K562 (cell line): ENCODE results near the gene RFPL1.

Source experiments
- EP300 ChIP-seq: IDR thresholded peaks from 2 replicates; pipeline ENCODE4 v1.6.1; 2012; ENCODE audit warnings: low read length, improper control_type of control experiment
- GABPB1 ChIP-seq: sonication (generic); formaldehyde crosslinking; IDR thresholded peaks from 2 replicates; pipeline ENCODE4 v1.8.0; 2022; ENCODE audit warnings: mild to moderate bottlenecking, missing genetic modification reagents
- IRF2 ChIP-seq: sonication (generic); formaldehyde crosslinking; IDR thresholded peaks from 2 replicates; pipeline ENCODE4 v1.8.1; 2022; ENCODE audit warnings: mild to moderate bottlenecking, missing genetic modification reagents
- NFE2L1 ChIP-seq: fragments of 450-650 bp; IDR thresholded peaks from 2 replicates; pipeline ENCODE4 v1.6.1; 2016; ENCODE audit warnings: missing genetic modification characterization, low read depth, mild to moderate bottlenecking, missing compliant biosample characterization, moderate library complexity, borderline replicate concordance
- PBX2 ChIP-seq, 2 experiments: IDR thresholded peaks in 1 of 2; conservative IDR thresholded peaks in 1 of 2; 2 replicates each; pipeline ENCODE4 v1.6.1; 2016; ENCODE audit warnings: low read depth in 2 of 2, mild to moderate bottlenecking in 1 of 2, missing compliant biosample characterization in 1 of 2, missing genetic modification characterization in 1 of 2, moderate library complexity in 1 of 2
- POLR2AphosphoS5 ChIP-seq: IDR thresholded peaks from 2 replicates; pipeline ENCODE4 v1.6.1; 2011; ENCODE audit warnings: mild to moderate bottlenecking, low read depth, low read length, moderate library complexity; ENCODE audit not compliant: control insufficient read depth, insufficient read depth
- RBM22 ChIP-seq: fragments of 200-400 bp; formaldehyde crosslinking; IDR thresholded peaks from 2 replicates; pipeline ENCODE4 v1.6.1; 2018; ENCODE audit warnings: low read length, low read depth; ENCODE audit not compliant: poor library complexity, severe bottlenecking
- TCF3 ChIP-seq: sonication (generic); formaldehyde crosslinking; IDR thresholded peaks from 2 replicates; pipeline ENCODE4 v1.4.0; 2020; ENCODE audit warnings: mild to moderate bottlenecking, missing genetic modification reagents
- TEAD4 ChIP-seq, 2 experiments: sonication (generic) in 1 of 2; formaldehyde crosslinking in 1 of 2; IDR thresholded peaks; 2 replicates each; pipeline versions ENCODE4 v1.6.1 to v1.8.0; 2012 to 2022; ENCODE audit warnings: borderline replicate concordance in 1 of 2, inconsistent platforms in 1 of 2, low read length in 1 of 2, mild to moderate bottlenecking in 1 of 2, missing genetic modification reagents in 1 of 2
- ZNF184 ChIP-seq: sonication (generic); formaldehyde crosslinking; IDR thresholded peaks from 2 replicates; pipeline ENCODE4 v1.5.0; 2020; ENCODE audit warnings: missing genetic modification reagents
- TF ChIP-seq, protein P1 (sequence below): sonication (generic); formaldehyde crosslinking; IDR thresholded peaks from 2 replicates; pipeline ENCODE4 v1.8.0; 2022; ENCODE audit warnings: mild to moderate bottlenecking, low read depth, missing genetic modification reagents
- TF ChIP-seq, protein P2 (sequence below), 3 experiments: IDR thresholded peaks in 2 of 3; conservative IDR thresholded peaks in 1 of 3; 2 replicates each; pipeline ENCODE4 v1.5.1; 2011 to 2012; ENCODE audit warnings: low read length in 3 of 3, mild to moderate bottlenecking in 3 of 3, control low read depth in 2 of 3, improper control_type of control experiment in 1 of 3, inconsistent platforms in 1 of 3, low read depth in 1 of 3, mixed read lengths in 1 of 3, moderate library complexity in 1 of 3; ENCODE audit not compliant: insufficient read depth in 2 of 3

DNA sequence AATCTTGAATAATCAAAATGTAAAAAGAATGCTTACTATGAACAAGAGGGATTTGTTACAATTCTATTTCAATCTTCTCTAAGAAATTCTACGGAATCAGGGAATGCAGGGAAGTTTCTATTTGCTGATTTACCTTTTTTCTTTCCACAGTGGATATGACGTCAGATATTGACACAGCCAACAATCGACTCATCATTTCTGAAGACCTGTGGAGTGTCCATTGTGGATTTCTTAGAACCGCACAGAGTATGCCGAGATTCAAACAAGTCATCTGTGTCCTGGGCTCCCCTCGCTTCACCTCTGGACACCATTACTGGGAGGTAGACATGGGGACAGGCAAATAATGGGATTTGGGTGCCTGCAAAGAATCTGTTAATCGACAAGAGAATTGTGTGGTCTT is 4.1 kb upstream of the RFPL1 start:
- no peak for TF ChIP-seq ZNF184 (CRISPR knock-in tag)
- TF ChIP-seq TEAD4 (IDR thresholded peaks at IDR 0.05; ENCODE audit: low read length) = no peak
- no peak for TF ChIP-seq TEAD4 (CRISPR knock-in tag; IDR thresholded peaks at IDR 0.05; ENCODE audit: borderline replicate concordance)
- TF ChIP-seq, protein P1, sequence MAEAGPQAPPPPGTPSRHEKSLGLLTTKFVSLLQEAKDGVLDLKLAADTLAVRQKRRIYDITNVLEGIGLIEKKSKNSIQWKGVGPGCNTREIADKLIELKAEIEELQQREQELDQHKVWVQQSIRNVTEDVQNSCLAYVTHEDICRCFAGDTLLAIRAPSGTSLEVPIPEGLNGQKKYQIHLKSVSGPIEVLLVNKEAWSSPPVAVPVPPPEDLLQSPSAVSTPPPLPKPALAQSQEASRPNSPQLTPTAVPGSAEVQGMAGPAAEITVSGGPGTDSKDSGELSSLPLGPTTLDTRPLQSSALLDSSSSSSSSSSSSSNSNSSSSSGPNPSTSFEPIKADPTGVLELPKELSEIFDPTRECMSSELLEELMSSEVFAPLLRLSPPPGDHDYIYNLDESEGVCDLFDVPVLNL (CRISPR knock-in tag) = no peak
- TF ChIP-seq, protein P2, sequence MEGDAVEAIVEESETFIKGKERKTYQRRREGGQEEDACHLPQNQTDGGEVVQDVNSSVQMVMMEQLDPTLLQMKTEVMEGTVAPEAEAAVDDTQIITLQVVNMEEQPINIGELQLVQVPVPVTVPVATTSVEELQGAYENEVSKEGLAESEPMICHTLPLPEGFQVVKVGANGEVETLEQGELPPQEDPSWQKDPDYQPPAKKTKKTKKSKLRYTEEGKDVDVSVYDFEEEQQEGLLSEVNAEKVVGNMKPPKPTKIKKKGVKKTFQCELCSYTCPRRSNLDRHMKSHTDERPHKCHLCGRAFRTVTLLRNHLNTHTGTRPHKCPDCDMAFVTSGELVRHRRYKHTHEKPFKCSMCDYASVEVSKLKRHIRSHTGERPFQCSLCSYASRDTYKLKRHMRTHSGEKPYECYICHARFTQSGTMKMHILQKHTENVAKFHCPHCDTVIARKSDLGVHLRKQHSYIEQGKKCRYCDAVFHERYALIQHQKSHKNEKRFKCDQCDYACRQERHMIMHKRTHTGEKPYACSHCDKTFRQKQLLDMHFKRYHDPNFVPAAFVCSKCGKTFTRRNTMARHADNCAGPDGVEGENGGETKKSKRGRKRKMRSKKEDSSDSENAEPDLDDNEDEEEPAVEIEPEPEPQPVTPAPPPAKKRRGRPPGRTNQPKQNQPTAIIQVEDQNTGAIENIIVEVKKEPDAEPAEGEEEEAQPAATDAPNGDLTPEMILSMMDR (IDR thresholded peaks at IDR 0.05 in 2 of 3, conservative IDR thresholded peaks at IDR 0.05 in 1 of 3; ENCODE audit: insufficient read depth in 2 of 3, low read depth in 1 of 3, low read length in 3 of 3) = no peak
- no peak for TF ChIP-seq RBM22
- TF ChIP-seq GABPB1 (CRISPR knock-in tag) = no peak
- TF ChIP-seq POLR2AphosphoS5 = no peak
- no peak for TF ChIP-seq IRF2 (CRISPR knock-in tag)
- TF ChIP-seq PBX2 (CRISPR knock-in tag; IDR thresholded peaks at IDR 0.05; ENCODE audit: low read depth) = no peak
- TF ChIP-seq PBX2 (tag; conservative IDR thresholded peaks at IDR 0.05; ENCODE audit: low read depth) = no peak
- no peak for TF ChIP-seq TCF3 (CRISPR knock-in tag)
- TF ChIP-seq NFE2L1 (tag) = no peak
- no peak for TF ChIP-seq EP300
